GM04503 (cell line): Measurements from ENCODE around the gene RNF115.
A peak's percentile ranks its signal among the peaks of the same experiment; 100 is the strongest.
"Not testable (repeated sequence)": the region's sequence is repeated elsewhere in the genome, so short reads cannot be mapped to it uniquely, and the experiment has no call there.

Source experiments
- DNase-seq: peaks from one replicate; pipeline ENCODE4 v3.0.0-alpha.2; 2012; ENCODE audit warnings: low read depth

Gene RNF115

GRCh38 chr1:145823565-145824498, at the start of gene RNF115, which contains the start of gene POLR3C:
RNF115 (minus strand) TSS chr1:145824095; CDS start chr1:145823873, 222 bp downstream.
POLR3C (plus strand) TSS chr1:145824200; CDS start chr1:145825777, 1,577 bp downstream.
- DNase-seq: peak; percentile 63

DNA sequence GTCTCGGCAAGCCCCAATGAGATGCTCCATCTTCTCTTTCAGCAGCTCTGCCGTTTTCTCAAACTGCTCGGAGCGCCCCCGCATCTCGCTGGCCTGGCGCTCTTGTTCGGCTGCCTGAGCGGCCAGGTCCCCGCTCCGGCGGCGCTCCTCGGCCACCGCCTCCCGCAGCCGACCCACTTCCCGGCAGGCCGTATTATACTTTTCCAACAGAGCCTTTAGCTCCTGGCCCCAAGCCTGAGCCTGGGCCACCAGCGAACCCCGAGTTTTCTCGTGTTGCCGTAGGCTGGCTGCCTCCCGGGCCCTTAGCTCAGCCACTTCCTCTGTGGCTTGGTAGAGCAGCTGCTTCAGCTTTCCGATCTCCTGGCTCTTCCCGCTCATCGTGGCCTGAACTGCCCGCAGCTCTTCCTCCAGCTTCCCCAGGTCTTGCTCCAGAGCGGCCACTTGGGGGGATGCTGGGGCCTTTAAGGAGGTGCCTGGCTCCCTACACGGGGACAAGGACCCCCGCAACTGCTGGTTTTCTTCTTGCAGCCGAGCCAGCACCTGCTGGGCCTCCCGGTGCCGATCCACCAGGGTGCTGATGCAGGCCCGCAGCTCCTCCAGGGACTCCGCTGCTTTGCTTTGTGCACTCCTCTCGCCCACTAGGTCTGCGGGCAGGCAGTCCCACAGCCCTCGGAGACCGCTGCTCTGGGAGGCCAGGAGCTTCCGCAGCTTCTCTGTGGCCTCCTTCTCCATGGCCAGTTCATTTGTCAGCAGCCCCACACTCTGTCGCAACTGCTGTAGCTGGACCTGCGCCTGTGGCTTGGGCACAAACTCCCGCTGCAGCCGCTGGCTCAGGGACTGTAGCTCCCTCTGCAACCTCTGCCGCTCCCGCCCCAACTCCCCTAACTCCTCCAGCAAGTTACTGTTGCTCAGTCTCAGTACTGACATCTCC, 48.4 kb upstream of the RNF115 start:
- no peak for DNase-seq

GRCh38 chr1:145868232-145868631, 44.3 kb upstream of the RNF115 start:
- DNase-seq: no peak

DNA sequence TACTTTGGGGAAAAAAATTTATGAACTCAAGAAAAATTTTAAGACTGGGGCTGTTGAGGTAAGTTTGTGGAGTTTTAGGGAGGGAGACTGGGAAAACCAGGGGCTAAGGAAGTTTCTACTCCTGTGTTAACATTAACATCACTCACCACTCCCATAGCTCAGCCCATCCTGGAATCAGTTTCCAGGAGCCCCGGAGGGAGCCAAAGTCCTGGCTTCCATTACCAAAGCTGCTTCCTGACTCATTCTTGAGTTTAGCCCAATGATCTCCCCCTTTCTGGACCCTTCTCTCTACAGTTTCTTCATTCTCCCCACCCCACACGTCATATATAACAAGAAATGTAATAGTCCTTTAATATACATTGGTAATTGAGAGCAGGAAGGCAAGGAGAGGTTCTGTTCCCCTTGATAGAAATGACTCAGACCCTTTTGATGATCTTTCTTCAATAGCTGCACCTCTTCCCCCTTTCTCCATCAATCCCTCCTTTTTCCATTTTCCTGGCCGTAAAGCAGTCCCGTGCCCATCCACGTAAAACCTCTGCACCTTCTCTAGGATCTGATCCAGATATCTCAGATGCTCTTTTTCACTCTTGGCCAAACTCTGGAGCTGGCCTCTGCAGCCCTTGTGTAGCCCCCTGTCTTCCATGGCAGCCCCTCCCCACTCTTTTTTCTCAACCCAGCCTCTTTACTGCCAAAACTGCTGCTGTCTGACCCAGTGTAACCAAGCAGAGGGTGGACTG, 39.6 kb upstream of the RNF115 start:
- DNase-seq: no peak

GRCh38 chr1:145859491-145860023, 35.7 kb upstream of the RNF115 start:
- peak; percentile 54 for DNase-seq

DNA sequence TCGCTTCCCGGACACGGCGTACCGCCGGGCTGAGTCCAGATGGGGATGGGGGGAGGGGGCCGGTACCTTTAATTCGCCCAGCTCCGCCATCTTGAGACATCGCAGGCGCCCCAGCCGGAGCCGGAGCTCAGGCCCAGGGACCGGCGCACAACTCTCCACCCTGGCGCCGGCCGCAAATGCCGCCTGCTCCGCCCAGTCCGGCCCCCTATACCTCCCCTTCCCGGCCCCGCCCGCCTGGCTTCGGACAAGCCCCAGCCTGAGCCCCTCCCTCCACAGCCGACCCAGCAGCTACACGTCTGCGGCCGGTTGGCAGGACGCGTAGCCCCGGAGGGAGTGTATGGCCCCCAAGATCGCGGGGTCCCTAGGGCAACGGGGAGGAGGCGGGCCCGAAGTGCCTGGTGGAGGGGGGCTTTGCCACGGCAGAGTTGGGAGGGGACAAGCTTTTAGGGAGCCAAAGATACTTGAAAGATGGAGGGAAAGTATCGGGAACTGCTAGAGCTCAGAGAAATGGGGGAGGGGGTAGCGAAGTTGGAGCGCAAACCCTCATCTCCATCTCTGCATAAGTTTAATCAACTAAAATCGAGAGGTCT, 35.1 kb upstream of the RNF115 start, which contains the start of gene PIAS3:
Gene PIAS3, minus strand, starts transcription at position 181 of the 590 bp plus-strand sequence. Its CDS starts 91 bp downstream, at position 90.
- peak; percentile 64 for DNase-seq

GRCh38 chr1:145858238-145858900, 34.5 kb upstream of the RNF115 start:
- DNase-seq: no peak

GRCh38 chr1:145857170-145857569, 33.3 kb upstream of the RNF115 start:
- DNase-seq: no peak

- no peak for DNase-seq
Observed at GRCh38 chr1:145855426-145855948, 31.6 kb upstream of the RNF115 start.

GRCh38 chr1:145849356-145850160, 25.7 kb upstream of the RNF115 start:
- DNase-seq: peak; percentile 59

DNA sequence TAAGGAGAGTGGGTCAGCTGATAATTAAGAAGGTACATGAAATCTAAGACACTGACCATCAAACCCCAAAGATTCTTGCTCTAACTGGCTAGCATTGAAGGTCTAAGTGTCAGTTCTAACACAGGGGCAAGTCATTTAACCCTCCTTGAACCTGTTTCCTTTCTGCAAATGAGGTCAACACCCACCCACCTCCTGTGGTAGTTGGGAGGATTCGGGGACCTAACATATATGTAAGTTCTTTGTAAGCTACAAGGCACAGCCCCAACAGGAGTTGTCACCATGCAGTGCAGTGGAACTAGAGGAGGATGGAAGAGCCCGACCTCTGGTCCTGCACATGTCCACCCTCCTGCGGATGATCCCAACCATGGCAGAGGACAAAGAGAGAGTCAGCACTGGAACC, 23.9 kb upstream of the RNF115 start:
- no peak for DNase-seq

DNA sequence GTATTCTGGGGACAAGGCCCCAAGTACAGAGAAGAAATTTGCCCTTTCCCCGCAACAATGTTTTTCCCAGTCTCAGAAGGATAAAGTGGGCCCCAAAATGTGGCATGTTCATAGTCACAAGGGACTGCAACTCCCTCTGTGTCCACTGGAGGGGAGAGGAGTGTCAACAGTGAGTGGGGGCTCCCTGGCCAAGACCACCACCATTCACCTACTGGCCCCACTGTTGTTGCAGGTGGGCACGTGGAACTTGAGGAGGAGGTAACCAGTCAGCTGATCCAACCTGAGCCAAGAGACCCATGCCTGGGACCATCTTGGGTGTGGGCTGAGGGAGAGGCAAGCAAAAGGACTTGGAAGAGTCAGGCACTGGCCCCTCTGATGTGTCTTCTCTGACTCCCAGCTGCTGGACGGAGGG, 22.3 kb upstream of the RNF115 start:
- DNase-seq: no peak

GRCh38 chr1:145845514-145846161, 21.7 kb upstream of the RNF115 start, which contains the start of gene NUDT17:
NUDT17 (plus strand) TSS chr1:145845630; CDS start chr1:145845641, 11 bp downstream.
- DNase-seq: no peak

- no peak for DNase-seq
Observed at GRCh38 chr1:145845144-145845513, 21.2 kb upstream of the RNF115 start.

GRCh38 chr1:145843031-145843430, 19.1 kb upstream of the RNF115 start:
- DNase-seq: no peak

- no peak for DNase-seq
Observed at GRCh38 chr1:145837656-145838055, 13.8 kb upstream of the RNF115 start.

DNA sequence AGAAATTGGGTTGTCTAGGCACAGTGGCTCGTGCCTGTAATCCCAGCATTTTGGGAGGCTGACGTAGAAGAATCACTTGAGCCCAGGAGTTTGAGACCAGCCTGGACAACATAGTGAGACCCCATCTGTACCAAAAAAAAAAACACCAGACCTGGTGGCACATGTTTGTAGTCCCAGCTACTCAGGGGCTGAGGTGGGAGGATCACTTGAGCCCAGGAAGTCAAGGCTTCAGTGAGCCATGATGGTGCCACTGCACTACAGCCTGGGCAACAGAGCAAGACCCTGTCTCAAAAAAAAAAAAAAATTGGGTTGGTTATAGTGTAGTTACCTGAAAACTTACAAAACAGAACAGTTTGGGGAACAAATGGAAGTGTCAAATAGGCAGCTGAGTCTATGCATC, 6.9 kb upstream of the RNF115 start:
- not testable (repeated sequence) for DNase-seq

GRCh38 chr1:145828367-145829026, 4.6 kb upstream of the RNF115 start:
- no peak for DNase-seq
